NB4 (cell line): ENCODE data around the gene LEMD2.

Experiments
- CTCF ChIP-seq: IDR thresholded peaks from one replicate; pipeline ENCODE4 v1.5.1; 2012; ENCODE audit warnings: low read depth, low read length
- MAX ChIP-seq: IDR thresholded peaks from 2 replicates; pipeline ENCODE4 v1.6.1; 2011; ENCODE audit warnings: low read depth, low read length
- MYC ChIP-seq: IDR thresholded peaks from 2 replicates; pipeline ENCODE4 v1.6.1; 2011; ENCODE audit warnings: low read depth, low read length
- POLR2A ChIP-seq: IDR thresholded peaks from 2 replicates; pipeline ENCODE4 v1.6.1; 2011; ENCODE audit warnings: mild to moderate bottlenecking; ENCODE audit not compliant: insufficient read length; ENCODE audit errors: extremely low read depth

GRCh38 chr6:33801611-33802010 lies 12.7 kb upstream of the LEMD2 start:
- TF ChIP-seq CTCF: no peak
- no peak for TF ChIP-seq POLR2A
- TF ChIP-seq MAX: no peak
- TF ChIP-seq MYC: no peak
